GM03348 (cell line): ENCODE results near the gene BEST1.

Source experiments
- DNase-seq: peaks from one replicate; pipeline ENCODE4 v3.0.0; 2012; ENCODE audit warnings: low spot score

BEST1 gene

GRCh38 chr11:61950035-61950547 lies at the start of gene BEST1:
Gene BEST1 (plus strand): TSS chr11:61950351. CDS start chr11:61951807, 1,456 bp downstream.
- no peak for DNase-seq

- no peak for DNase-seq
These were observed 48.8 kb upstream of the BEST1 start for GRCh38 chr11:61901397-61901796.

DNA sequence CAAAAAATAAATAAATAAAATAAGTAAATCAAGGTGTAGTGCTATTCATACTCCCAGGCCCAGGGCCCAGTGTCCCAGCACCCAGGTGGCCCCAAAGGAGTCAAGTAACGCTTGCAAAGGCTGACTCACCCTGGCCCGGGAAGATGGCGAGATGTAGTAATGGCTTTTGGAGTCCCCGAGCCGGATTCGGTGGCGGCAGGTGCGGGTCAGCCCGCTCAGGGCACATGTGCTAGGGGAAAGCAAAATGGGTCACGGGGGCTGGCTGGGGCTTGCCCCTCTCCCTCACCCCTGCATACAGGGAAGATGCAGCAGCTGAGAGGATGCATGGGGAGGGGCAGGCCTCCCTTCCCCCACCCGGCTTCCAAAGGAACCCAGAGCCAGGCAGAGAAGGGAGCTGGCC lies 47.8 kb upstream of the BEST1 start:
- DNase-seq = no peak

DNA sequence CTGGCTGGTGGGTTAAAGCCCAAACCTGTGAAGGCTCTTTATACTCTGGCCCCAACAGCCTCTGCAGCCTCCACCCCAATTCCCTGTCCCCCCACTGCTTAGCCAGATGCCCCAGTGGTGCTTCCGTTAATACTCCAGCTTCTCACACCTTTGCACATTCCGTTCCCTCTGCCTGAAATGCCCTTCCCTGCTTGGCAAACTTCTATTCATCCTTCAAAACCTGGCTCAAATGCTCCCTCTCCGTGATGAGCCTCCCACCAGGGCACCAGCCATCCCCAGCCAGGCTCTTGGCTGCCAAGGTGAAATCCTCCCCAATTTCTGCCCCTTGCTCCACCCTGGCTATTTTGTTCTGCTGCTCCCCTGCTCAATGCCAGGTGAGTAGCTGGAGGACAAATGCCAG lies 46.3 kb upstream of the BEST1 start:
- no peak for DNase-seq

DNA sequence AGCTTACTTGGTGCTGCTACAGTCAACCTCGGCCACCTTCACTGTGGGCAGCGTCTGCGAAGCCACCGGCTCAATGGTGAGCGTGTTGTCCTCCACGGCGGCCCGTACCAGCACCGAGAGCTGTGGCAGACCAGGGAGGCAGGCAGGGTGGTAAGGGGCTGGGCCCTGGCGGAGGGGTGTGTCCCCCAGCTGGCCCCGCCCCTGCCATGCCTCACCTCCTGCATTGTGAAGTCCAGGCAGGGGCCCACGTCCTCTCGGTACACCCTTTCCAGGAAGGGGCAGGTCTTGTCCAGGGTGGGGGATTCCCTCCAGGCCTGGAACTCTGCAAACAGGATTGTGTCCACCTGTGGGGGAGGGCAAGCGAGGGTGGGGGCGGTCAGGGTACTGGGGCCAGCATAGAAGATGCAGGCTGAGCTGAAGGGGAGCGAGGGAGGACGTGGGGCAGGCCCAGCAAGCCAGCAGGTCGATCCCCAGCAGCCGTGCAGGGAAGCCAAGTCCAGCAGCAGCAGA lies 45.6 kb upstream of the BEST1 start:
- DNase-seq = no peak

DNA sequence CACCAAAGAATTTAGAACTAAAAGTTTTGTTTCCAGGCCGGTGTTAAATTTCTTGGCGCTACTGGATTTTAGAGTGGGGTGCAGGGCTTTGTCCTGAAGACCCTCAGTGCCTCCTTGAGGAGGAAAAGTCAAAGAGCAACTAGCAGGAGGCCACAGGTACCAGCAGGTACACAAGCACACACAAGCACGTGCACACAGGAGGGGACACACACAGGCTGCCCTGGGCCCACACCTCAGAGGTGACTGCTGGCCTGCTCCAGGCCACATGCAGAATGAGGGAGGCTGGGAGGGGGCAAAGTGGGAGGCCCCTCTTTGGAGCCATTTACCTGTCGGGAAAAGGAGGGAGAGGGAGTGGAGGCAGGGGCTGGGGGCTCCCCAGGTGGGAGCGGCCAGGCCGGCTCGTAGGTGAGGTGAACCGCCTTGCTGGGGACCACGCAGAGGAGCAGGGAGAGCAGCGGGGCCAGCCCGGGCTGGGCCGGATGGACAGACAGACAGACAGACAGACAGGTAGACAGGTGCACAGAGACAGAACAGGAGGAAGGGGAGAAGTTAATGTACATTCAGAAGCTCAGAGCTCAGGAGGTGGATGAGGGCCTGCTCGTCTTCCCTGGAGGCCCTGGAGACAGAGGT lies 45.0 kb upstream of the BEST1 start:
- DNase-seq = no peak

DNA sequence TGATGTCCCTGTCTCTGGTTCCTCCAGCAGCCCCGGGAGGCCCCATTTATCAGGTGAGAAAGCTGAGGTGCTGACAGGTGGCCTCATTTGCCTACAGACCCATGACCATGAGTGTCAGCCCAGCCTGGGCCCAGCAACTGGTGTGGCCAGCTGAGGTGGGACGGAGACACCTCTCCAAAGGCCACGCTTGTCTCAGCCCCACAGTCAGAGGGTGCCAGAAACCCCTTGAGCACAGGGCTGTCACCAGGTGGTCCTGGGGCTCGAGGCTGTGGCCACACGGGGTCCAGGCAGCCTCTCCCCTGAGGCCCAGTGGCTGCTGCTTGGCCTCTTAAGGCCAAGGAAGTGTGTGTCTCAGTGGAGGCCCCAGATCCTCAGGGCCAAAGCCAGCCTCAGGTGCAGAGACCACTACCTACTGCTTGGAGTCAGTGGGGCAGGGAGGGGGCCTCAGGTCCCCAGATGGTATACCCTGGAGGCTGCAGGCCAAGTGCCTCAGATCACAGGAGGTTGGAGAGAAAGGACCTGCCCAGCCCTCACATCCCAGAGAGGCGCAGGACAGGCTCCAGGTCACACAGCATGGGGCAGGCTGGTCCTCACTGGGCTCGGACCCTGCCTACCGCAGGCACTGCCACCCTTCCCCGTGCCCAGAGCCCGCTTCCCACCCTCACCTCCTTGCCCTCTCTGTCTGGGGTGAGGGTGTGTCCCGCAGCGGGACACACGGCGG lies 44.2 kb upstream of the BEST1 start:
- DNase-seq = no peak

DNA sequence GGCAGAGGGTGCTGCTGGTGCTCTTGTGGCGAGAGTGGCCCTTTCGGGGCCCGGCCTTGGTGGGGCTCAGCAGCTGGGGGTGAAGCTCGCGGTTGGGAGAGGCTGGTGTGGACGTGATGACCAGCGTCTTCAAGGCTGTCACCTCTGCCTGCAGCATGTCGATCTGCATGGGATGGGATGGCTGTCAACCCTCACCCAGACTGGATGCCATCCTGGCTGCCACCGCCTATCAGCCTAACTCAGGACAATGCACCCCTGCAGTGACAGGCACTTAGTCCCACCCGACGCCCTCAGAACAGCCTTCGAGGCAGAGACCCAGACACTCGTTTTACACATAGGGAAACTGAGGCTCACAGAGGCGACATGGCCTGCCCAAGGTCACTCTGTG lies 43.6 kb upstream of the BEST1 start:
- DNase-seq = no peak

GRCh38 chr11:61907282-61907681 lies 42.9 kb upstream of the BEST1 start:
- DNase-seq = no peak

GRCh38 chr11:61907871-61908729 lies 42.1 kb upstream of the BEST1 start:
- no peak for DNase-seq

GRCh38 chr11:61908730-61909316 lies 41.3 kb upstream of the BEST1 start:
- DNase-seq = no peak

DNA sequence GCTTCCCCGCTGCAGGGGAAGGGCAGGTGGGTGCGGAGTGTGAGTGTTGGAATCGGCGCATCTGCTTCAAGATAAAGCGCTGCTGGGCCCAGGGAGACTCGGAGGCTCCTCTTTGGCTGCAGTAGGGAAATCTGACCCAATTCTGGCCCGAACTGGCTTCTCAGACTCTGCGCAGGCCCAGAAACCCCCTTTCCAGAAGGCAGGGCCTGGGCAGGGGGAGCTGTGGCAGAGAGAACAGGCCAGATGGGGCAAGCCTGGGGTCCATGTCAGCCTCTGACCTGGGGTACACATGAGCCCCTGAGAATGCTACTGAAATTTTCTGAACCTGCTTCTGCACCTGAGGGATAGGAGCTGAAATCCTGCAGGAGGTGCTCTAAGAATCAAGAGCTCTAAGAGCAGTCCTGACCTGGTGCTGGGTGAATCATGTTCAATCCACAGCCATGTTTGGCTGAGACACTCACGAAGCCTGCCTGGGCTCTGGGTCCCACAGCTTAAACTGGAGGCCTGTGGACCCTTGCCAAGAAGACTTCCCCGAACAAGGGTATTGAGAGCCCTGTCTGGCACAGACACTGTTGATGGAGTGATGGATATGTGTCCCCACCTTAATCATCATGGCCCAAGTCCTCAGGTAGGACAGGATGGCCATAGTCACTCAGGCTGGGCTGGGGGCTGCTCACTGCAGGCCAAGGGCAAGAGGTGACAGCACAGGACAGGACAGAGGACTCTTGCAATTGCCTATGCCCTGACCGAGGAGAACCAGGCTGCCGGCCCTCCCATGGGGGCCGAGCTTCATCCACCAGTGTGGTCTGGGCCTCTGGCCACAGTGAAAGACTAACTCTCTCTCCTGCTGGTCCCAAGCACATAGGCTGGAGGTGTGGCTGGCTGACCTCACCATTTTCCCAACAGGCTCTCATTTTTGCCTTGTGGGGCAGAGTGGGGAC lies 39.7 kb upstream of the BEST1 start:
- no peak for DNase-seq

DNA sequence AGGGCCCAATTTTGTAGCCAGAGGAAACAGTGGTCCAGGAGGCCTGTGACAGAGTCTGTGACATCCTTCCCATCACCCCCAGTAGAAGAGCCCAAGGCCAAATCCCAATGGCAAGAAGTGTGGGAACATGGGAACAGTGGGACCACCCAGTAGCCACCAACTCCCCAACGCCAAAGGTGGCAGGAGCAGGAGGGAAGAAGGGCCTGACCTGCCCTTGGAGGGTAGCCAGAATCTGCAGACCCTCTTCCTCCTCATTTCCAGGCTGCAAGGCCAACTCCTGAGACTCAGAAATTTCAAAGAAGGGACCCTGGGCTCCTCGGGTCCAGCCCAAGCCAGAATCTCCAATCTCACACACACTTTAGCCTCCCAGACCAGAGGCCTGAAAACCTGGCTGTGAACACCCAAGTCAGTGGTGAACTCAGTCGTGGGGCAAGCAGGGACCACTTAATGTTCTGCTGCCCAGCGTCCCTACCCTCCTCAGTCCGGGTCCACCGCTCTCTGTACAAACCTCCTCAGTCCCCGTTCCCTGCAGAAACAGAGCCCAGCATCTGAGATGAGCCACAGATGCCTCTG lies 38.9 kb upstream of the BEST1 start:
- DNase-seq = no peak

GRCh38 chr11:61911701-61912529 lies 38.2 kb upstream of the BEST1 start:
- no peak for DNase-seq

DNA sequence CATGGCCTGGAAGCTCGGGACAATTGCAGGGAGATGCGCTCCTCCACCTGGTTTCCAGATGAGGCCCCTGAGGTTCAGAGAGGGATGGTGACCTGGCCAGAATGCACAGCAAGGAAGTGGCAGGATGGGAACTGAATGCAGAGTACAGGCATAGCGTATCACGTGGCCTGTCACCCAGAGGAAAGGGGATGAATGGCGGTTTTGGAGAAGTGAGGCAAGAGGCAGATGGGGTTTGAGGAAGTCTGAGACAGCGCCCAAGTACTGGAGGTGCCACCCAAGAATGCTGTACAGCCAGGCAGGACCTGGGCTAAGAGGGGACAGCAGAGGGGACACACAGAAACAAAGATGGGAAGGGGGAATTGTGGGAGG lies 37.6 kb upstream of the BEST1 start:
- DNase-seq = no peak

- DNase-seq = no peak
These were observed 37.0 kb upstream of the BEST1 start for GRCh38 chr11:61912991-61913698.

- DNase-seq = no peak
These were observed 36.3 kb upstream of the BEST1 start for GRCh38 chr11:61913699-61914395.

- no peak for DNase-seq
These were observed 35.5 kb upstream of the BEST1 start for GRCh38 chr11:61914471-61915171.
